GM19438 (cell line): ENCODE data around the gene ST8SIA6.
"Not testable (repeated sequence)": the region's sequence is repeated elsewhere in the genome, so short reads cannot be mapped to it uniquely, and the experiment has no call there.

Source experiments
- ATAC-seq: cut with Tn5 transposase; IDR thresholded peaks from one replicate; pipeline ENCODE4 v1.9.1; 2021; ENCODE audit warnings: low read depth; ENCODE audit not compliant: unreplicated experiment

ST8SIA6 gene

DNA sequence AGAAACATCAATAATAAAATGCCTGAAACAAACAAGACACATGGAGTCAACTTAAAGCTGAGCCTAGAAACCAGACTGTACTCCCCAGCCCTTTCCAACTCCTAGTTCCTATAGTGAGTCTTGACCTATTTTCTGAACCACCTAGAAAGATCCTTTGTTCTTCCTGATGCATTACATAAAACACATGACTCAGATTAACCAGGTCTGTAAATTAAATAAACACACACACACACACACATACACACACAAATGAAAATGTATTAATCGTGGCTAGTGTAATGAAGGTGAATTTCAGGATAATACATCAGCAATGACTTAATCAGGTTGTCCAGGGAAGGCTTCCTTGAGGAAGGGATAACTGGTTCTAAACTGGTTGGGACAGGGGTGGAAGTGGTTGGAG, 104.7 kb downstream of the ST8SIA6 start:
- no peak for ATAC-seq

DNA sequence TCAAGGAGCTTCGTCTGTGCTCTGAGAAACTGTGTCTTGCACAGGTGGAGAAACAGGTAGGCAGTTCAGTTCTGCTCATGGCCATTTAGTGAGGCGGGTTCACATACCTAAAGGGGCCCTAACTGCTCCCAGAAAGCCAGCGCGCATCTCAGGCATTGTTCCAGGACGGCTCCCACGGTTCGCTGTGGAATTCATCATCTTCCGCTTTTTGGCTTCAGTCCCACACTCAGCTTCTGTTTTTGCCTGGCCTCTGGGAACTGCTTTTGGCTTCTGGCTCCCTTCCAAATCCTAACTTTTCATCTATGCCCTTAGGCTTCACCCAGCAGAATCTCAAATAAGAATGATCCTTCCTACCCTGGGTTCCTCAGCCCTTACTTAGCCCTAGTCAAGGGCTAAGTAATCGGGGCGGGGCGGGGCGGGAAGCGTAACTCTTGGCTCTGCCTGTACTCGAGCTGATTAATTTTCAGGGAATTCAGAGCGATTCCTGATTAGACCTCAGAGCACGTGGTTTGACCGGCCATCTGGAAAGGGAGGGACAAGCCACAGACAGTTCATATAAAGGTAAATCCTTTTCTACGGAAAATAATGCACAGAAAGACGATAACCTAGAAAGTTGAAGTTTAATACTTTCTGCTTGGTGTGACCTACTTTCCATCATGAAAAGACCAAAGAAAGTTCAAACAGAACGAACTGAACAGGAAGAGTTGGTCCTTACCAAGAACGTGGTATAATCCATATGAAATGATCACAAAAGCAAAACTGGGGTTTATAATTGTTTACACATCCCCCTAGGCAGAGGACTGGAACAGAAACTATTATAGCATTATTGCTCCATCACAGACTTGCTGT, 105.7 kb downstream of the ST8SIA6 start:
- no peak for ATAC-seq

DNA sequence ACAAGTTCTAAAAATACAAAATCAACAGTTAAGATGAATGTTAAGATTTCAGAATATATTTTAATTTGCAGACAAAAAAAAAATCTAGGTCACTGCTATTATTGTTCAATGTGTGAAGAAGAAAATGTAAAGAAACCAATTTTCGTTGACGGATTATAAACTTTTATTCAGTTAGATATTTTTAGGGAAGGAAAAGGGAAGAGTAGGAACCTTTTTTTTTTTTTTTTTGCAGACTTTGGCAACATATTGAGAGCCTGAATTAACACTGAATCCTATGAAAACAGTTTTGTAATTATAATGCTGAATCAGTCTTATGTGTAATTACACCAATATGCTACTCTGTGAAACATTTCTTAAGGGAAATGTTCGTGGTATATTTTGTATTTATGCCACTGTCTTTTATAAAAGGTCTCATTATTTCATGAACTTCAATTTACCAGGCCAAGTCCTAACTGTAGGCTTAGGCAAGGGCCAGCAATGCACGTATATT, 106.3 kb downstream of the ST8SIA6 start:
- ATAC-seq, result no peak

DNA sequence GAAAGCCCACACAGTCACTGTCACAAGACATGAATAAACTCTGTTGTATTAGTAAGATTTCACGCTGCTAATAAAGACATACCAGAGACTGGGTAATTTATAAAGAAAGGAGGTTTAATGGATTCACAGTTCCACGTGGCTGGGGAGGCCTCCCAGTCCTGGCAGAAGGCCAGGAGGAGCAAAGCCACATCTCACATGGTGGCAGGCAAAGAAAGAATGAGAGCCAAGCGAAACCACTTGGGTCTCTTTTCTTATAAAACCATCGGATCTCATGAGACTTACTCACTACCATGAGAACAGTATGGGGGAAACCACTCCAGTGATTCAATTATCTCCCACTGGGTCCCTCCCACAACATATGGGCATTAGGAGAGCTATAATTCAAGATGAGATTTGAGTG, 110.2 kb downstream of the ST8SIA6 start:
- ATAC-seq, result no peak

DNA sequence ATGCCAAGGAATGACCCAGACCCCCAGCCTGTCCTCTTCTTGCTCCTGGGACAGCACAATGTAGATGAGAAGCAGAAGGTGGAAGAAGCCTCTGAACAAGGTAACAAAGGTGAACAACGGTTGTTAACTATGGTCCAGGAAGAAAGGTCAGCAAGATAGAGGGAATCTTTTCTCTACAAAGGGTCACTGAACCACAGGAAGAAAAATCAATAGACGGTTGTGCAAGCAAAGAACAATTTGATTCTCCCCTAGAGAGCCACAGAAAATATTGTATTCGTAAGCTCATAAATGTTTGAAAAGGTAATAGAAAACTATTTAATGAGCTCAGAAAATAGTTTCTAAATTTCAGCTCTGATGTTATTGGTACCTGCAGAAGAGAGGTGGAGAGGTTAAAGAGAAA, 111.3 kb downstream of the ST8SIA6 start:
- ATAC-seq, result no peak

DNA sequence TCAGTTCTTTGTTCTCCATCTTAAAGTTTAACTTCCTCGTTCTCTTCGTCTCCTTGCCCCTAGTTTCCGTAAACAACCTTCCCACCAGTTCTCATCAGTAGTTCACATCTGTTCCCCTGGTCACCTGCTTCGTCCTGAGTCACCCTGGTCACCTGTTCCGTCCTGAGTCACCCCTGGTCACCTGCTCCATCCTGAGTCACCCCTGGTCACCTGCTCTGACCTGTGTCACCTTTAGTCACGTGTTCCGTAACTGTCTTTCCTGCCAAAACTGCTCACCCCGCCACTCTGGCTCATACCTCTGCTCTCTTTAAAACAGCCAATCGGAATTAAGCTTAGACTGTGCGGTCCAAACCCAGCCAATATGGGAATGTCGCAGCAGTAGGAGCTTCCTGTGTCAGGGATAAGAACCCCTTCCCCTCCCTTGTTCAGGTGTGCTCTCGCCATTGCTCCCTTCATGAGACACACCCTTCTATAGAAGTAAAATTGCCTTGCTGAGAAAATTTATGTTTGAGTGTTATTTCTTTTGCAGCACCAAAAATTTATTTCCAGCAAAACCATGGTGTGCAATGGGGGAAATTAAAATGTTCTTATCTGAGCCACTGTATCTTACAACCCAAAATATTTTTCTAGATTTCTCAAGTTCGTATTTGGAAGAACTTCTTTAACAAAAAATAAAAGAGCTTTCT, 114.1 kb downstream of the ST8SIA6 start:
- ATAC-seq, result no peak

DNA sequence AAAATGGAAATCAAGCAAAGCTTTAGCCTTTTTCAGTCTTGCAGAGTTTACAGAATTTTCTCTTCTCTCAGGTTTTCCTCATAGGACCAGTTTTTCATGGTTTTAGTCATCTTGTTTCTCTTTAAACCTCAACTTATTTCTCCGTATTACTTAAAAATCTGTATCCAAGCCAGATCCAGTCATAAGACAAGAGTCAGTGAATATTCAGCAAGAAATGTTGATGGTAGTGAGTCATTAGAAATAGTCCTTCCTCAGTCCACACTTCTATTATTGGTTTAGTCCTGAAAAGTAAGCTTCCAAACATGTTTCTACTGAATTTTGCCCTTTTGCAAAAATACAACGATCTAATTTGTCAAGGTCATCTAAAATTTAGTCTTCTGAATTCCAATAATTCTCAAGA, 119.3 kb downstream of the ST8SIA6 start:
- ATAC-seq, result no peak

DNA sequence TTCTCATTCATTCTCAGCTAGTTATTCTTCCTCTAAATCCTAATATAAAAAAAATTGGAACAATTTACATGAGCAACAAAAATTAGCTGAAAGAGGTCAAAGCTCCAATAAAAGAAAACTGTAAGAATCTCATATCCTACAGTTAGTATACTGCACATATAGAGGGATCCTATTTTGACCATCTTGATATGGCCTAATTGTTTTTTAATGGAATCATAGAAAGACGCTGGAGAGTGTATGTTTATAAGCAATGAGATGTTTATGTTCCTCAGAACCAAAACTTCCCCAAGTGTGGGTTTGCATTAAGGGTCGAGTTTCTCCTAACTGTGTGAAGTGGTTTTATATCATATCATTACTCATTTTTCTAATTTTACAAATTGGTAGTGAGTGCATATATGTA, 123.9 kb downstream of the ST8SIA6 start:
- no peak for ATAC-seq

DNA sequence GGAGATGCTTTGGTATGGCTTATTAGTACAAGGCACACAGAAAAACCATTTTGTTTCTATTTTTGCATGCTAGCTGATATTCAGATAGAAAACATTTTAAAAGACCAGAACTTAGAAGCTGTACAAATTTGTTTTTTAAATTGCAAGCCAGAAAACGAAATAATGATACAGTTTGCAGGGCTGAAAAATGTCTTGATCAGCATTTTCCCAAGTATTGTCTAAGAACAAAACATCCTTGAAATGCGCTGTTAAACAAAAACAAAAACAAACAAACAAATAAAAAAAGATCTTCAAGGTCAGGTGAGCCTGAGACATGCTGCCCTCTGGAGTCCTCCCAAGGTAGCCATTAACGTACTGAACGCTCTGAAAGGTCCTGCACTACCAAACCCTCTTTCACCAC, 128.0 kb downstream of the ST8SIA6 start:
- ATAC-seq, result no peak

DNA sequence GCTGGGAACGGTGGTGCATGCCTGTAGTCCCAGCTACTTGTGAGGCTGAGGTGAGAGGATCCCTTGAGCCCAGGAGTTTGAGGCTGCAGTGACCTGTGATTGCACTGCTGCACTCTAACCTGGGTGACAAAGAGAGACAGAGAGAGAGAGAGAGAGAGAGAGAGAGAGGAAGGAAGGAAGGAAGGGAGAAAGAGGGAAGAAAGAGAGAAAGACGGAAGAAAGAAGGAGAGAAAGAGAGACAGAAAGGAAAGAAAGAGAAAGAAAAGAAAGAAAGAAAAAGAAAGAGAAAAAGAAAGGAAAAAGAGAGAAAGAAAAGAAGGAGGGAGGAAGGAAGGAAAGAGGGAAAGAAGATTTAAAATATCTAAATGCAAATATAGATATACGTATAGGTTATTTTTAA, 132.4 kb downstream of the ST8SIA6 start:
- not testable (repeated sequence) for ATAC-seq

DNA sequence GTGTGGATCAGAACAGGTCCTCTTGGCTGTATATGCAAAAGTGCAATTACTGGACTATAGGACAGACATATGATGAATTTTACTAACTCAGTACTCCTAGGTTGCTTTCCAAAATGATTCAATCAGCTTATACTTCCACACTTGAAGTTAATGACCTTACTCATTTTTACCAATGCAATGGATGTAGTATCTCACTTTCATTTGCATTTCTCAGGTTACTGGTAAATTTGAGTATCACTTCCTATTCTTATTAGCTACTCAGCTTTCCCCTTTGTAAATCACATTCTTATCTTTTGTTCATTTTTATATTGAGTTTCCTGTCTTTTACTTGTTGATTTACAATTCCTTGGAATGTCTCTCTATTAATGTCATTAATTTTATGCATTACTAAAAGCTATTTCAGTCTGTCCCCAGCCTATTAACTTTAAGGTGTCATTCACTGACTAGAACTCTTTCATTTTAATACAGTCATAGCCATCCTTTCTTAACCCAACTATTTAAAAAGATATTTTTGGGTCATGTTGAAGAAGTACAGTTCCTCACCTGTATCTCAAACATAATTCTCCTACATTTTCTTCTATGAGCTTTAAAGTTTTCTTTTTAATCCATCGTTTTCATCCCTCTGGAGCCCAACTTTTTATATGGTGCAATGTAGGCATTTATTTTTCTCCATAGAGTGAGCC, 137.8 kb downstream of the ST8SIA6 start:
- peak; percentile 87 for ATAC-seq

DNA sequence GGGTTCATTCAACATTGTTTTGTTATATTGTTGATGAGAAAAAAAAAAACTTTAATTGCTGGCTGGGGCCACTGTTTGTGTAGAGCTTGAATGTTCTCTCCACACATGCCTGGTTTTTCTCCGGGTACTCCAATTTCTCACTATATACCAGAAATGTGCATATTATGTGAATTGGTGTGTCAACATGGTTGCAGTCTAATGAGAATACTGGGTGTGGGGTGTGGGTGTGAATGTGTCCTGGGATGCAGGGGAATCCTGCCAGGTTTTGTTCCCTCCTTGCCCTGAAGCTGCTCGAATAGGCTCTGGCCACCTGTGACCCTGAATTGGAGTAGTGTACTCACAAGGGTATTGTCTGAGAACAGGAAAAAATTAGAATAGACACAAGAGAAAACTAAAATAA, 145.0 kb downstream of the ST8SIA6 start:
- ATAC-seq, result no peak

DNA sequence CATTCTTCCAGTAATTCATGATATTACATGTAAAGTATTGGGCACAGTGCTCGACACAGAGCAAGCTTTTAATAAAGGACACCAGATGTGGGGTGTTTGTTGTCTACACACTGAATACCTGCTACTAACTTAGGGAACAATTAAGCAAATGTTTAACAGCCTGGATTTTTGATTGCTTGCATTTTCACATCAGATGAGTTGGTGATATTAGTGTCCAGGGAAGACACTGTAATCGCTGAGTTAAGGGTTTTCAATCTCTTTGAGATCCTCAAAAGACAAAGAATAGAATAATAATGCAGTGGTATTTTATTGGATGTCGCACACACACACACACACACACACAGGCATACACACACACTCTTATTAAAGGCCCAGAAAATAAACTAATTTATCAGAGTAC, 147.3 kb downstream of the ST8SIA6 start:
- ATAC-seq, result no peak

DNA sequence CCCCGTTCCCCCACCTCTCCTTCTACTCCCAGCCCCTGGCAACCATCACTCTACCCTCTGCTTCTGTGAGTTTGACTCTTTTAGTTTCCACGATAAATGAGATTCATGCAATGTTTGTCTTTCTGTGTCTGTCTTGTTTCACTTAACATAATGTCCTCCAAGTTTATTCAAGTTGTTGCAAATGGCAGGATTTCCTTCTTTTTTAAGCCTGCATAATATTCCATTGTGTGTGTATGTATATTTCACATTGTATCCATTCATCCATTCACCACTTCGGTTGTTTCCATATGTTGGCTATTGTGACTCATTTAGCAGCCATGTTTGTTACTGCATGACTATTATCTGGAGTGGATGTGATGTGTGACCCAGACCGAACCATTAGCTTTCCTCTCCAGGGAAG, 162.0 kb downstream of the ST8SIA6 start:
- no peak for ATAC-seq

DNA sequence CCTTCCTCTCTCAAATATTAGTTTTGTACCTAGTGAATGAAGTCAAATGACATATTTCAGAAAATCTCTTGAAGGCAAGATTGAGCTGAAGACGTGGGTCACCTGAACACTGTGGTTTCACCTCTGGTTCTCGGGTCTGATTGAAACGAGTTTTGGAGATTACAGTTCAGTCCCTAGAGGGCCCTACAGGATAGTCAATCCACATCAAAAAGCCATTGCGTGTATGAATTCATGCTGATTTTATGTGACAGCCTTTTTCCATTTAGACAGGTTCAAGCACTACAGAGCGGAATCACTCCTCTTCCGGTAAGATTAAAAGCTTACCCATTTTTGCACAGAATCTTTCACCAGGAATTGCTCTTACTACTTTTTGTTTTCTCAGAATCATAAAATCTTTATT, 164.2 kb downstream of the ST8SIA6 start:
- no peak for ATAC-seq

DNA sequence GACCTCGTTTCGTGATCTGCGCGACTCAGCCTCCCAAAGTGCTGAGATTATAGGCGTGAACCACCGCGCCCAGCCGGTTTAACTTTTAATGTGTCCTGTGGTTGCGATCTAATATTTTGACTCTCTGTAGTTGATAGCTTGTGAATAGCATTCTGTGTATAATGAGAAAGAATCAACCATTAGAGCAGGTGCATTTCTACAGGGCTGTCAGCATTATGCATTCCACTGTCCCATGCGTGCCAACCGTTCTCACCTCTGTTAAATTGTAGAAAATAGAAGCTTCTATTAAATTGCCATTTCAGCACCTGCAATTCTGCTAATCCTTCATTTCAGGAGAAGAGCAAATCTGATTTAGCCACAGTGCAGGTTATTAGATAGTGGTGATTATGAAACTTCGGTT, 164.6 kb downstream of the ST8SIA6 start:
- no peak for ATAC-seq

DNA sequence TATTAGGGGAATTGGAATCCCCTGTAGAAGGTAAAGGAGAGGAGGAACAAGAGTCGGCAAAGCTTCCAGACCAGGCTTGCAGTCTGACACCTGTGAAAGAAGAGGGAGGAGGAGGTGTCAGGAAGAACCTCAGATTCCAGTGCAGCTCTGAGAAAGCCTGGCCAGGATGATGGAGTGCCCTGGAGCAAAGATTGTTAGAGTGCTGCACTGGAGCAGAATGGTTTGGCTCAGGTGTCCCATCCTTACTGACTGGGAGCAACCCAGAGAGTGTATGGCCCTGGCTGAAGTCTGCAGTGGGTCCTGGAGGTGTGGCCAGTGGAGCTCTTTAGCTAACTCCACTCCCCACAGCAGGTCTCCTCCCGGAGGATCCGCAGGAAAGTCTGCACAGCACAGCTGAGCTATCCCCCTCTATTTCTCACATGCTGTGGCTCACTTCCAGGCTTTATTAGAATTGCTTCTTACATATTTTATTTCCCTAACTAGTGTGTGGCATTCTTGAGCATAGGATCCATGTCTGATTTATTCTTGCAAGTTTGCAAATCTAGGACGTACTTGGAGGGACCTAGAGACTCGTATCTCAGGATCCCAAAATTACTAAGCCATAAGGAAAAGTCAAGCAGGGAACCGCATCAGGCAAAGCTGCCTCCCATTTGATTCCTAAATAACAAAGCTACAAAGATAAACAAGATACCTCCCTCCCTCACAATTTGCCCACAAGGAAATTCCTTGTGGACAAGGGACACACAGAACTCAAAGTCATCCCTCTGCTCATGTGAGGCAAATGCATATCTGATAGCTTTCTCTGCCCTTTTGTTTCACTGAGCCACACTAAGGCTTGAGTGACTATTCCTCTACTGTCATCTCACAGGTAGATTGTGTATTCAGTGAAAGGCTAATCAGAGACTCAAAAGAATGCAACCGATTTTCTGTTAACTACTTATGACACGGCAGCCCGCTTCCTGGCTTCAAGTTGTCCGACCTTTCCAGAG, 167.5 kb downstream of the ST8SIA6 start:
- no peak for ATAC-seq

DNA sequence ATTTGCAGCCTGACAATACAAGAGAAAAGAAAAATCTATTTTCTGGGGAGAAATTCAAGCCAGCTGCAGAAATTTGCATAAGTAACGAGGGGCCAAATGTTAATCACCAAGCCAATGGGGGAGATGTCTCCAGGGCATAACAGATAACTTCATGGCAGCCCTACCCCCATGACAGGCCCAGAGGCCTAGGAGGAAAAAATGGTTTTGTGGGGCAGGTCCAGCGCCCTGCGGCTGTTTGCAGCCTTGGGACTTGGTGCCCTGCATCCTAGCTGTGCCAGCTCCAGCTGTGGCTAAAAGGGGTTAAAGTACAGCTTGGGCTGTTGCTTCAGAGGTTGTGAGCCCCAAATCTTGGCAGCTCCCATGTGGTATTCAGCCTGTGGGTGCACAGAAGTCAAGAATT, 172.1 kb downstream of the ST8SIA6 start:
- no peak for ATAC-seq

DNA sequence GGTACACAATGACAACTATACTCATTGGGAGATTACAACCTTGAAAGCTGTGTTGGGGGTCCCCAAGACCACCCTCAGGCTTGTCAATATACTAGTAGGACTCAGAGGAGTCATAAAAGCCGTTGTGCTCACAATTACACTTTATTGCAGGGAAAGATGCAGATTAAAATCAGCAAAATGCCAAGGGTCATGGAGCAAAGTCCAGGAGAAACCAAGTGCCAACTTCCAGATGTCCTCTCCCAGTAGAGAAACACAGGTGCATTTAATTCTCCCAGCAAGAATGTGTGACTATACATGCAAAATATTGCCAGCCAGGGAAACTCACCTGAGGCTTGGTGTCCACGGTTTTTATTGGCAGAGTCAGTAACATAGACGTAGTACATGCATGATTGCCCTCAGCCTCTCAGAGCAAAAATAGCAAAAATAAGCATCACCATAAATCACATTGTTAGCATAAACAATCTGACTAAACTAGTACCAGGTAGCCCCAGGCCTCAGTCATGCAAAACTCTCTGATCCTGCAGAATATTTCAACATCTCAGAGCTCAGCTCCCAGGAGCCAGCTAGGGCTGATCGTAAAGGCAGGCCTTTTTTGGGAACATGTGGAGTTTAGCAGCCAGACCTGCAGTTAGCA, 175.7 kb downstream of the ST8SIA6 start:
- ATAC-seq, result no peak
